Upper lobe of right lung (tissue), 1 donor: ENCODE data around the gene KRTAP4-16. TPM values are rescaled to one million over a fixed set of nuclear protein-coding genes. Genes with fewer than 3 reads are reported as not detected.
"Not testable (repeated sequence)": the region's sequence is repeated elsewhere in the genome, so short reads cannot be mapped to it uniquely, and the experiment has no call there.

Experiments used
- ATAC-seq: fragments of 200-7000 bp; cut with Tn5 transposase; one replicate; pipeline ENCODE4 v1.9.1; 2020; ENCODE audit warnings: mild to moderate bottlenecking, moderate library complexity
- DNase-seq: peaks from one replicate; pipeline ENCODE4 v3.0.0-alpha.2; 2020
- H3K27ac ChIP-seq: fragments of 200-600 bp; one replicate; pipeline ENCODE4 v1.8.0; 2022
- H3K27me3 ChIP-seq: fragments of 200-600 bp; one replicate; pipeline ENCODE4 v1.8.0; 2022; ENCODE audit warnings: mild to moderate bottlenecking
- H3K36me3 ChIP-seq: fragments of 200-600 bp; one replicate; pipeline ENCODE4 v1.8.0; 2022
- H3K4me1 ChIP-seq: fragments of 200-600 bp; one replicate; pipeline ENCODE4 v1.8.0; 2022
- H3K4me3 ChIP-seq: fragments of 200-600 bp; one replicate; pipeline ENCODE4 v1.8.0; 2022; ENCODE audit warnings: mild to moderate bottlenecking
- H3K9me3 ChIP-seq: fragments of 200-600 bp; one replicate; pipeline ENCODE4 v1.8.0; 2022
- intact Hi-C: fragments of 100-400 bp; cut with DNase I; formaldehyde crosslinking; loops from one replicate; pipeline ENCODE4 v1.11.0; 2022
- total RNA-seq: library from RNA; stranded (reverse); fragmentation: NEBNext Ultra II Directional; extraction: Animal tissue kit (Norgen Biotek cat#: 25700); gene quantifications from one replicate; pipeline ENCODE4 v1.2.1, GENCODE V29; 2021
- TF ChIP-seq, protein P1 (sequence below): fragments of 200-600 bp; IDR thresholded peaks from one replicate; pipeline ENCODE4 v1.8.0; 2022; ENCODE audit warnings: antibody characterized with exemption
- donor health status: DM: no; HTN: yes; CAD: no; lungs with severe emphysema.

Gene KRTAP4-16
- total RNA-seq, 1 donor from 2014 or later = not detected

DNA sequence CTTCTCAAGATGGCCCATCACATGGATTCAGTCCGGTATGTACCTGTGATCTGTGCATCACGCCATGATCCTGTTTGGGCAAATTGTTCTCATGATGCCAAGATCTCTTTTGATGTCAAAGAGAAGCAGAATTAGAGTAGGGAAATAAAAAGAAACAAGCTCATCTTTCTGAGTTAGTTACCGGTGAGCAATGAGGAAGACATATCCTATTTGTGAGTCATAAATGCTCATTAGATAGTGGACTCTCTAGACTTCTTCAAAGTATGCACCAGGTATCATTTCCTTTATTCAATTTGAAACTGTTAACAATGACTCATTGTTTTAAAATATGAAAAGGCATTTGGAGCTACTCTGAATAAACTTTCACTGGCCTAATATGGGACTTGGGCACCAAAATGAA lies 30.0 kb upstream of the KRTAP4-16 start:
- TF ChIP-seq, protein P1, sequence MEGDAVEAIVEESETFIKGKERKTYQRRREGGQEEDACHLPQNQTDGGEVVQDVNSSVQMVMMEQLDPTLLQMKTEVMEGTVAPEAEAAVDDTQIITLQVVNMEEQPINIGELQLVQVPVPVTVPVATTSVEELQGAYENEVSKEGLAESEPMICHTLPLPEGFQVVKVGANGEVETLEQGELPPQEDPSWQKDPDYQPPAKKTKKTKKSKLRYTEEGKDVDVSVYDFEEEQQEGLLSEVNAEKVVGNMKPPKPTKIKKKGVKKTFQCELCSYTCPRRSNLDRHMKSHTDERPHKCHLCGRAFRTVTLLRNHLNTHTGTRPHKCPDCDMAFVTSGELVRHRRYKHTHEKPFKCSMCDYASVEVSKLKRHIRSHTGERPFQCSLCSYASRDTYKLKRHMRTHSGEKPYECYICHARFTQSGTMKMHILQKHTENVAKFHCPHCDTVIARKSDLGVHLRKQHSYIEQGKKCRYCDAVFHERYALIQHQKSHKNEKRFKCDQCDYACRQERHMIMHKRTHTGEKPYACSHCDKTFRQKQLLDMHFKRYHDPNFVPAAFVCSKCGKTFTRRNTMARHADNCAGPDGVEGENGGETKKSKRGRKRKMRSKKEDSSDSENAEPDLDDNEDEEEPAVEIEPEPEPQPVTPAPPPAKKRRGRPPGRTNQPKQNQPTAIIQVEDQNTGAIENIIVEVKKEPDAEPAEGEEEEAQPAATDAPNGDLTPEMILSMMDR = no peak
- no peak overlapping the region for H3K27ac ChIP-seq
- H3K9me3 ChIP-seq = no peaks in the 10 kb centered on the region
- no peak overlapping the region for H3K4me3 ChIP-seq
- H3K27me3 ChIP-seq = no peaks in the 10 kb centered on the region
- DNase-seq = no peak
- no peaks in the 10 kb centered on the region for H3K36me3 ChIP-seq
- ATAC-seq = no peak
- no peaks in the 10 kb centered on the region for H3K4me1 ChIP-seq
- intact Hi-C loops = no loop called here

DNA sequence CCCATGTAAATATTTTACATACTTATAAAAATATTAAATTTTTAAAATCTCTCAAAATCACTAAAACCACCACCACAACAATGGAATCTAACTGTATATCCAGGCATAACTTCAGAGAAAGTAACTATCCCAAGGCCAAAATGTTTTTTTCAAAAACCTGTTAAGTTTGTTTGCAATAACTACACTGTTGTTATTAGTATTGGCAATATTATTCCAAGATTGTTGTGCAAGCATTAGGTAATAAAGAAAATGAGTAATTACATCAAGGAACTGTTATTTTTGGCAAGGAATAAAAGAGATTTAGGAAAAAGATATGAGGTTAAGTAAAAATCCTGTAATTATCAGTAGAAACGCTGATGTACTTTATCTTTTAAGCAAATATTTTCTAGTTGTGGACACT lies 25.4 kb upstream of the KRTAP4-16 start:
- no peaks in the 10 kb centered on the region for H3K4me1 ChIP-seq
- H3K9me3 ChIP-seq = no peaks in the 10 kb centered on the region
- TF ChIP-seq, protein P1 = no peak
- DNase-seq (no peak), ATAC-seq (no peak)
- intact Hi-C loops = no loop called here
- no peaks in the 10 kb centered on the region for H3K27me3 ChIP-seq
- no peaks in the 10 kb centered on the region for H3K36me3 ChIP-seq
- no peak overlapping the region for H3K4me3 ChIP-seq
- H3K27ac ChIP-seq = no peak overlapping the region

DNA sequence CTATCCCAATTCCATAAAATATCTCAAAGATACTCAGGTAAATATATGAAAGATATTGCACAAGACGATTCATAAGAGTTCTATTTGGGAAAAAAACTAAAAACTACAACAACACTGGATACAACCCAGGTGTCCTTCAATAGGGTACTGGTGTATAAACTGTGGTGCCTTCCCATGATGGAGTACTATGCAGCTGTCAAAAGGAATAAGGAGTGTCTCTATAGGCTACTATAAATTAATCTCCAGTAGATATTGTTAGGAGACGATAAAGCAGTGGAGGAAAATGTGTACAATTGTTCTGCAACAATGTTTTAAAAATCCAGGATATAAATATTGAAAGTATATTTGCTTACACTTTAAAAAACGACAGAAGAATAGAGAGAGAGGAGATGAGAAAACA lies 24.4 kb upstream of the KRTAP4-16 start:
- intact Hi-C loops = no loop called here
- Histone ChIP-seq H3K4me1 (no peaks in the 10 kb centered on the region), H3K36me3 (no peaks in the 10 kb centered on the region), H3K9me3 (no peaks in the 10 kb centered on the region), H3K27me3 (no peaks in the 10 kb centered on the region), H3K4me3 (no peak overlapping the region), H3K27ac (no peak overlapping the region)
- TF ChIP-seq, protein P1 = no peak
- ATAC-seq (no peak), DNase-seq (no peak)

DNA sequence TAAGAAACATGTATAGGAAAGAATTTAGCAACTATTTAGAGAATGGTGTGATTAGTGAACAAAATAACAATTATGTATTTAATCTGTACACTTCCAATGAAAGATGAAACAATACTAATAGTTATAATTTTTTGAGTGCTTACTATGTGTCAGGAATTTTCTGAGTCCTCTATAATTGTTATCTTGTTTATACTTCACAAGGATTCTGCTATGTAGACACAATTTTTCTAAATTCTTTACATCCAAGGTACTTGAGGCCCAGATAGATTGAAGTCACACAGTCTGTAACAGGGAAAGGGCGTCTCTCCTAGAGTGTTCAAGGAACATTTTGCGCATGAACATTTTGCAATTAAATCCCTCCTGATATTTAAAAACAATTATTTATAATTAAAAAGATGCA lies 23.1 kb upstream of the KRTAP4-16 start:
- H3K9me3 ChIP-seq = no peaks in the 10 kb centered on the region
- H3K27me3 ChIP-seq = no peaks in the 10 kb centered on the region
- DNase-seq (no peak), ATAC-seq (no peak)
- TF ChIP-seq, protein P1 = no peak
- no peak overlapping the region for H3K27ac ChIP-seq
- no peaks in the 10 kb centered on the region for H3K36me3 ChIP-seq
- H3K4me3 ChIP-seq = no peak overlapping the region
- intact Hi-C loops = no loop called here
- H3K4me1 ChIP-seq = no peaks in the 10 kb centered on the region

DNA sequence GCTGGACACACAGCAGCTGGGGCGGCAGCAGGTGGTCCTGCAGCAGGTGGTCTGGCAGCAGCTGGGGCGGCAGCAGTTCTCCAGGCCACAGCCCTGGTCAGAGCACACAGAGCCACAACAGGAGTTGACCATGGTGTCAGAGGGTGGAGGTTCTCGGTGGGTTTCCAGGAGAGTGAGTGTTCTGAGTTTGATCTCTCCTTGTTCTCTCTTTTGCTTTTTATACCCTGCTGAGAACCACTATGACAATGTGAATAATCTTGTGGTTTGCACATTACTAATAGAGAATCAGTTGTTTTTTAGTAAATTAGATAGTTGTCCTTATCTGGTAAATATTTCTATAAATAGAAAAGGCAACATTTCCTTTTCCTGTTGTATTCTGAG lies 22.0 kb upstream of the KRTAP4-16 start, which contains the start of gene KRTAP4-12:
TSS of gene KRTAP4-12 (minus strand) at position 192 of the 381 bp plus-strand sequence. CDS start at position 132, 60 bp downstream.
- ATAC-seq = not testable (repeated sequence)

DNA sequence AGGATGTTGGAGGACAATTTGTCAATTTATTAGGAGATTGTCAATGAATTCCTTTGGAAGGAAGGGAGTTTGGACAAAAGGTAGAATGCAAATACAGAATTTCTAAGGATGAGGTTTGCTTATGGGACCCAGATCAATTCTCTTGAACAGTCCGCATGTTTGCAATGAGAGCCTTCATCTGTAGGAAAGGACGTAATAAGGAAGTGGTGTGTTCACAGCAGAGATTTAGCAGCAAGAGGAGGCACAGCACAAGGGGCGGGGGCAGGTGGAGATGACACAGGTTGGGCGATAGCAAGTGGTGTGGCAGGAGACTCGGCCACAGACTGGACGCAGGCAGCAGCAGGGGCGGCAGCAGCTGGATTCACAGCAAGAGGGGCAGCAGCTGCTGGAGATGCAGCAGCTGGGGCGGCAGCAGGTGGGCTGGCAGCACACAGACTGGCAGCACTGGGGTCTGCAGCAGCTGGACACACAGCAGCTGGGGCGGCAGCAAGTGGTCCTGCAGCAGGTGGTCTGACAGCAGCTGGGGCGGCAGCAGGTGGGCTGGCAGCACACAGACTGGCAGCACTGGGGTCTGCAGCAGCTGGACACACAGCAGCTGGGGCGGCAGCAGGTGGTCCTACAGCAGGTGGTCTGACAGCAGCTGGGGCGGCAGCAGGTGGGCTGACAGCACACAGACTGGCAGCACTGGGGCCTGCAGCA lies 21.4 kb upstream of the KRTAP4-16 start:
- ATAC-seq, H3K4me3 ChIP-seq, intact Hi-C loops, H3K4me1 ChIP-seq, H3K36me3 ChIP-seq, H3K27me3 ChIP-seq, H3K27ac ChIP-seq, DNase-seq, H3K9me3 ChIP-seq: not testable (repeated sequence)

More for the DNA sequence above, 22.0 kb upstream of the KRTAP4-16 start, which contains the start of gene KRTAP4-12:
- H3K36me3 ChIP-seq, H3K4me3 ChIP-seq, H3K9me3 ChIP-seq, H3K27ac ChIP-seq, intact Hi-C loops, H3K27me3 ChIP-seq, H3K4me1 ChIP-seq, DNase-seq: not testable (repeated sequence)

DNA sequence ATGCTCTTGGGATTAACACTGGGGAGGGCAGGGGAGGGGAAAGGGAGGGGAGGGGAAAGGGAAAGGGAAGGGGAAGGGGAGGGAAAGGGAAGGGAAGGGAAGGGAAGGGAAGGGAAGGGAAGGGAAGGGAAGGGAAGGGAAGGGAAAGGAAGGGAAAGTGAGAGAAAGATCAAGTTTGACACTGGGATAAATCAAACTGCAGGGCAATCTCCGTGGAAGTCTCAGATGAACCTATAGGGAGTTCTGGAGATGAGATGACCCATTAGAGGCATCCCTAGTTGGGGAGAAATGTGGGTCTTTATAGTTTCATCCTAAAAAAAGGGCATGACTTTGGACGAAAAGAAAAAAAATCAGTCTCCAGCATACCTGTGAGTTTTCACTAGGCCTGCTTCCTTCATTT lies 19.7 kb upstream of the KRTAP4-16 start:
- ATAC-seq = no peak
- TF ChIP-seq, protein P1 = no peak
- H3K27me3 ChIP-seq = no peaks in the 10 kb centered on the region
- intact Hi-C loops = no loop called here
- no peaks in the 10 kb centered on the region for H3K36me3 ChIP-seq
- no peak for DNase-seq
- H3K4me1 ChIP-seq = no peaks in the 10 kb centered on the region
- H3K4me3 ChIP-seq = no peak overlapping the region
- no peak overlapping the region for H3K27ac ChIP-seq
- H3K9me3 ChIP-seq = no peaks in the 10 kb centered on the region

DNA sequence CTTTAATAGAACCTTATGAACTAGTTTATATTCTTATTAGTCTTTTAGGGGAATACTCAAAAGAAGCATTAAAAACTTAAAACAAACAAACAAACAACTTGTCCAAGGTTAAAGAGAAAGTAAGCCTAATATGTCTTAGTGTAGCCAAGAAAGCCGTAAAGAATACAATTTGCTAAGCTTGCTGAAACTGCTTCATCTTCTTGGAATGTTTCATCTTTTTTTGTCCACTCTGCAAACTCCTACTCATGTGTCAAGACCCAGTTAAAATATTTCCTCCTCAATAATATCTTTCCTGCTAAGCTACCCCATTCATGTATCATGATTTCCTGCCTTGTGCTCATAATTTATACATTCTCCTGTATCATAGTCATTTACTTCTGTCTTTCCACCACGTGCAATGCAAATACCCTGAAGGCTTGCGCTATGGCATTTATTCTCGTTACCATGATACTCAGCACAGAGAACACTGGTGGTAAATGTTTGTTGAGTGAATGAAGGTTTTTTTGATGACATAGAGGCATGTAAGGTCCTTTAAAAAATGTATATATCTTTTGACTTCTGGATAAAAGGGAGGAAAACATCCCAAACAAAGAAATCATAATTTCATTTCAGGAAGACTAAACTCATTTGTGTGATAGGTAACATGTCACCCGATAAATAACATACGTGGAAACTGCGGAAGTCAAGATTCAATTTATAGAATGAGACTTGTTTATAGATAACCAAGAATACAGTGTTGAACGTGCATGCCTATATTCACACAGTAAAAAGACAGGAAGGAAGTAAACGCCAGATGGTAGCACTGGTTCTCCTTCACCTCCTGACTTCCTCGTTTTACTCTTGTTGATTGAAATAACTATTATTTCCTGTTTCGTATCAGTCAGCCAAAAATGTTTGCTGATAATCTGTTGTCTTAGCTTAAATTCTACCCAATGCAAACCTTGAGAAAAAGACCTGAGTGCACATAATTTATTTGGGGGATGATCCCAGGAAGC lies 18.0 kb upstream of the KRTAP4-16 start:
- intact Hi-C loops, ATAC-seq, H3K4me1 ChIP-seq, H3K27ac ChIP-seq, H3K9me3 ChIP-seq, H3K4me3 ChIP-seq, DNase-seq, H3K36me3 ChIP-seq, H3K27me3 ChIP-seq: not testable (repeated sequence)
